Ectodermal cell (in vitro differentiated cells): ENCODE results near the gene FOXD1.

ENCODE experiments used
- H3K27ac ChIP-seq: 2 replicates; pipeline ENCODE4 v1.7.0; 2013; ENCODE audit warnings: mild to moderate bottlenecking, low read depth, low read length; ENCODE audit not compliant: insufficient read depth, poor library complexity, severe bottlenecking
- H3K27me3 ChIP-seq: 2 replicates; pipeline ENCODE4 v1.7.0; 2013; ENCODE audit warnings: mild to moderate bottlenecking, low read length; ENCODE audit not compliant: insufficient read depth, control insufficient read depth, poor library complexity, severe bottlenecking
- H3K36me3 ChIP-seq: one replicate; pipeline ENCODE4 v1.7.0; 2013; ENCODE audit warnings: low read length; ENCODE audit not compliant: control insufficient read depth, insufficient read depth
- H3K4me1 ChIP-seq: one replicate; pipeline ENCODE4 v1.7.0; 2013; ENCODE audit warnings: low read length; ENCODE audit not compliant: control insufficient read depth, insufficient read depth
- H3K4me3 ChIP-seq: 2 replicates; pipeline ENCODE4 v1.7.0; 2013; ENCODE audit warnings: low read depth, low read length, control low read depth; ENCODE audit not compliant: insufficient read depth
- H3K9me3 ChIP-seq: 2 replicates; pipeline ENCODE4 v1.7.0; 2013; ENCODE audit warnings: mild to moderate bottlenecking, low read length, moderate library complexity; ENCODE audit not compliant: control insufficient read depth
- WGBS, 2 experiments: methylation state at CpG; one replicate each; pipeline ENCODE4 v1.1.7; 2013; ENCODE audit warnings: missing lambda C conversion rate in 2 of 2; 5-methylcytosine and 5-hydroxymethylcytosine counted together

The FOXD1 gene

DNA sequence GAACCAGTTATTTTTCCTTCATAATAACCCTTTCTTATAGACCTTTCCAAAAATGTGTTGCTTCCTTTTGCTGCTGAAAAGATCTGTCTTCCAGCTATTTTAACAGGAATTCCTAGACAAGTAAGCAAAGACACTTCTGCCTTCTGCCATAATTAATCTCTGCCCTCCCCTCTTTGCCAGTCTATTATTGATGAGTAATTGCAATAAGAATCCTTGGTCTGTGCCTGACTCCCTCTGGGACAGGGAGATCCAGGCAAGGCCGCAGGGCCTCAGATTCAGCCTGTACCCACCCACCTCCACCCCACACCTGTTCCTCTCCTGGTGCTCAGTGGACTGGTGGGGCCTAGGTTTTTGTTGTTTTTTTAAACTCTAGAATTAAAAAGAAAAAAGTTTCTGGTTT is 8.3 kb downstream of the FOXD1 start:
- H3K27ac ChIP-seq = no peak overlapping the region
- no peaks in the 10 kb centered on the region for H3K9me3 ChIP-seq
- no peaks in the 10 kb centered on the region for H3K36me3 ChIP-seq
- peaks cover 14% of the 10 kb centered on the region for H3K4me1 ChIP-seq
- H3K27me3 ChIP-seq = peaks cover 100% of the 10 kb centered on the region
- no peak overlapping the region for H3K4me3 ChIP-seq
- WGBS, 2 experiments = 80 to 100% methylated on average over 1 of the region's 1 CpG

- no peaks in the 10 kb centered on the region for H3K9me3 ChIP-seq
- no peak overlapping the region for H3K27ac ChIP-seq
- H3K27me3 ChIP-seq = peaks cover 100% of the 10 kb centered on the region
- no peak overlapping the region for H3K4me3 ChIP-seq
- no peaks in the 10 kb centered on the region for H3K36me3 ChIP-seq
- H3K4me1 ChIP-seq = peaks cover 10% of the 10 kb centered on the region
- WGBS, 2 experiments = 38 to 46% methylated on average over 4 to 5 of the region's 5 CpGs
Measured at GRCh38 chr5:73438645-73439470, 9.7 kb downstream of the FOXD1 start.

- peaks cover 3% of the 10 kb centered on the region for H3K4me1 ChIP-seq
- no peaks in the 10 kb centered on the region for H3K36me3 ChIP-seq
- H3K4me3 ChIP-seq = peak overlapping the region; percentile 27
- 5 to 6% methylated on average over 16 to 18 of the region's 18 CpGs for WGBS, 2 experiments
- no peak overlapping the region for H3K27ac ChIP-seq
- no peaks in the 10 kb centered on the region for H3K9me3 ChIP-seq
- H3K27me3 ChIP-seq = peaks cover 100% of the 10 kb centered on the region
Measured at GRCh38 chr5:73437777-73438644, 10.6 kb downstream of the FOXD1 start.

GRCh38 chr5:73437101-73437776 is 11.3 kb downstream of the FOXD1 start:
- Histone ChIP-seq H3K36me3 (no peaks in the 10 kb centered on the region), H3K27me3 (peaks cover 99% of the 10 kb centered on the region), H3K27ac (no peak overlapping the region), H3K4me1 (peaks cover 3% of the 10 kb centered on the region), H3K9me3 (no peaks in the 10 kb centered on the region), H3K4me3 (peak overlapping the region; percentile 27)
- WGBS, 2 experiments = 1% methylated on average over 69 of the region's 69 CpGs

GRCh38 chr5:73436535-73437100 is 12.0 kb downstream of the FOXD1 start:
- WGBS, 2 experiments = 1% methylated on average over 66 of the region's 66 CpGs
- Histone ChIP-seq H3K4me1 (peaks cover 3% of the 10 kb centered on the region), H3K4me3 (peak overlapping the region; percentile 27), H3K27ac (no peak overlapping the region), H3K9me3 (no peaks in the 10 kb centered on the region), H3K27me3 (peaks cover 93% of the 10 kb centered on the region), H3K36me3 (no peaks in the 10 kb centered on the region)

- Histone ChIP-seq H3K4me1 (peaks cover 3% of the 10 kb centered on the region), H3K36me3 (no peaks in the 10 kb centered on the region), H3K4me3 (peak overlapping the region; percentile 27), H3K9me3 (no peaks in the 10 kb centered on the region), H3K27me3 (peaks cover 90% of the 10 kb centered on the region), H3K27ac (no peak overlapping the region)
- 3 to 4% methylated on average over 35 of the region's 35 CpGs for WGBS, 2 experiments
Measured at GRCh38 chr5:73435759-73436534, 12.6 kb downstream of the FOXD1 start.

DNA sequence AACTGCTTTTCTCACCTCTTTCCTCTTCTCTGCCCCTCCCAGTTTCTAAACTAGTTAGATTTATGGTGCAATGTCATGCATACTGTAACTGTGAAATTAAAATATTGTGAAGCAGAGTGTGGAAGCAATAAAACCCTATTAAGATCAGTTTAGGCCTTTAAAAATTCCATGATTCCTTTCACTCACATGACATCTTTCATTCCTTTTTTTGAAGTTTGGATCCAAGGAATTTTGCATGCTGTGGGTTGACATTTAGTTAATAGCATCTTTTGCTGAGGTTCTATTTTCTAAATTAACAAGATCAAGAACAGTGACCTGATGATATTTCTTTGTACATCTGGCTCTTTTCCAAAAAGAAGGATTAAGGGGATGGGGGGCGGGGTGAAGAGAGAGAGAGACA is 13.7 kb downstream of the FOXD1 start:
- 65% methylated on average over 1 of the region's 1 CpG; no CpG with 5 or more reads in 1 of the 2 experiments for WGBS, 2 experiments

DNA sequence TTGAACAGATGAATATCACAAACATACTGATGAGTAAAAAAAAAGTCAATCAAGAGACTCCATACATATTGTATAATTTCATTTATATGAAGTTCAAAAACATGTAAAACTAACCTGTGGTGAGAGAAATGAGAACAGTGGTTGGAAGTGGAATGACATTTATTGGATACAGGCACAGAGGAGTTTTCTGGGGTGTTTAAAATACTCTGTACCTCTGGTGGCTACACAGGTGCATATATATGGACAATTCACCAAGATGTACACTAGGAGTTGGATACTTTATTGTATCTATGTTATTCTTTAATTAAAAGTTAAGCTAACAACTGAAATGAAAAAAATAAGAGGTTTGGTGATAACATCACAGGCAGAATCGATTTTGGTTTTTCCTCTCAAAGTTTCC is 14.1 kb downstream of the FOXD1 start:
- Histone ChIP-seq H3K9me3 (no peaks in the 10 kb centered on the region), H3K27ac (no peak overlapping the region), H3K4me1 (peaks cover 3% of the 10 kb centered on the region), H3K27me3 (peaks cover 75% of the 10 kb centered on the region), H3K4me3 (no peak overlapping the region), H3K36me3 (no peaks in the 10 kb centered on the region)
- WGBS, 2 experiments = 80 to 82% methylated on average over 1 of the region's 1 CpG

More for the DNA sequence above, 13.7 kb downstream of the FOXD1 start:
- Histone ChIP-seq H3K4me3 (no peak overlapping the region), H3K9me3 (no peaks in the 10 kb centered on the region), H3K27me3 (peaks cover 80% of the 10 kb centered on the region), H3K4me1 (peaks cover 3% of the 10 kb centered on the region), H3K27ac (no peak overlapping the region), H3K36me3 (no peaks in the 10 kb centered on the region)

- Histone ChIP-seq H3K4me1 (peaks cover 3% of the 10 kb centered on the region), H3K9me3 (no peaks in the 10 kb centered on the region), H3K27ac (no peak overlapping the region), H3K27me3 (peaks cover 70% of the 10 kb centered on the region), H3K4me3 (no peak overlapping the region), H3K36me3 (no peaks in the 10 kb centered on the region)
- 80 to 92% methylated on average over 1 of the region's 1 CpG for WGBS, 2 experiments
Measured at GRCh38 chr5:73433982-73434342, 14.6 kb downstream of the FOXD1 start.
